K562 (cell line): ENCODE measurements around the gene TCEA3. TPM values are rescaled to one million over a fixed set of nuclear protein-coding genes. Genes with fewer than 3 reads are reported as not detected.

Source experiments
- BCOR ChIP-seq: fragments of 450-650 bp; IDR thresholded peaks from 2 replicates; pipeline ENCODE4 v1.6.1; 2016
- CBX3 ChIP-seq, 2 experiments: IDR thresholded peaks; 1 replicate in 1 of 2; 2 replicates in 1 of 2; pipeline ENCODE4 v1.6.1; 2012; ENCODE audit warnings: inconsistent platforms in 2 of 2, low read length in 2 of 2, borderline replicate concordance in 1 of 2, control low read depth in 1 of 2
- CHD2 ChIP-seq: IDR thresholded peaks from 2 replicates; pipeline ENCODE4 v1.6.1; 2011; ENCODE audit warnings: low read depth, low read length
- CREB1 ChIP-seq, 2 experiments: sonication (generic) in 1 of 2; formaldehyde crosslinking in 1 of 2; IDR thresholded peaks; 2 replicates each; pipeline versions ENCODE4 v1.6.1 to v1.8.0; 2012 to 2022; ENCODE audit warnings: inconsistent platforms in 1 of 2, mild to moderate bottlenecking in 1 of 2, missing genetic modification reagents in 1 of 2, moderate library complexity in 1 of 2
- E2F6 ChIP-seq, 2 experiments: IDR thresholded peaks; 2 replicates each; pipeline ENCODE4 v1.6.1; 2011; ENCODE audit warnings: borderline replicate concordance in 1 of 2, control low read depth in 1 of 2, low read depth in 1 of 2, low read length in 1 of 2, mild to moderate bottlenecking in 1 of 2, mixed read lengths in 1 of 2, moderate library complexity in 1 of 2; ENCODE audit not compliant: insufficient read depth in 1 of 2, insufficient read length in 1 of 2, poor library complexity in 1 of 2, severe bottlenecking in 1 of 2; ENCODE audit errors: extremely low read depth in 1 of 2
- FOXK1 ChIP-seq: sonication (generic); formaldehyde crosslinking; IDR thresholded peaks from 2 replicates; pipeline ENCODE4 v1.8.0; 2022; ENCODE audit warnings: missing genetic modification reagents, mild to moderate bottlenecking, borderline replicate concordance
- GATAD2B ChIP-seq: fragments of 450-650 bp; IDR thresholded peaks from 2 replicates; pipeline ENCODE4 v1.6.1; 2017; ENCODE audit warnings: mild to moderate bottlenecking, borderline replicate concordance
- HLTF ChIP-seq: fragments of 450-650 bp; IDR thresholded peaks from 2 replicates; pipeline ENCODE4 v1.6.1; 2016
- HNRNPL ChIP-seq: fragments of 200-400 bp; formaldehyde crosslinking; IDR thresholded peaks from 2 replicates; pipeline ENCODE4 v1.6.1; 2017; ENCODE audit warnings: low read depth, mild to moderate bottlenecking, low read length
- KDM4B ChIP-seq, 2 experiments: fragments of 450-650 bp in 1 of 2; sonication (generic) in 1 of 2; IDR thresholded peaks; 2 replicates each; pipeline ENCODE4 v1.6.1; 2016 to 2017; ENCODE audit warnings: borderline replicate concordance in 2 of 2, antibody characterized with exemption in 1 of 2, low read depth in 1 of 2, mild to moderate bottlenecking in 1 of 2
- MYC ChIP-seq, 2 experiments: fragments of 250-450 bp in 1 of 2; sonication (Bioruptor Pico) in 1 of 2; IDR thresholded peaks; 2 replicates each; pipeline versions ENCODE4 v1.5.1 to v1.6.1; 2012 to 2021; ENCODE audit warnings: low read depth in 2 of 2, borderline replicate concordance in 1 of 2, improper control_type of control experiment in 1 of 2, low read length in 1 of 2, mild to moderate bottlenecking in 1 of 2, moderate library complexity in 1 of 2
- NKRF ChIP-seq: fragments of 450-650 bp; IDR thresholded peaks from 2 replicates; pipeline ENCODE4 v1.6.1; 2016; ENCODE audit warnings: borderline replicate concordance
- POLR2AphosphoS2 ChIP-seq: IDR thresholded peaks from 2 replicates; pipeline ENCODE4 v1.6.1; 2012; ENCODE audit warnings: low read length, improper control_type of control experiment
- POLR2B ChIP-seq: fragments of 450-650 bp; IDR thresholded peaks from 2 replicates; pipeline ENCODE4 v1.6.1; 2018; ENCODE audit warnings: low read depth; ENCODE audit not compliant: partially characterized antibody
- PTRF ChIP-seq: fragments of 450-650 bp; IDR thresholded peaks from 2 replicates; pipeline ENCODE4 v1.6.1; 2016; ENCODE audit warnings: mild to moderate bottlenecking, missing genetic modification characterization, missing compliant biosample characterization
- XRCC4 ChIP-seq: IDR thresholded peaks from one replicate; pipeline ENCODE4 v1.6.1; 2011; ENCODE audit not compliant: insufficient read depth, insufficient read length; ENCODE audit errors: extremely low read depth
- ZMIZ1 ChIP-seq, 2 experiments: fragments of 150-350 bp in 1 of 2; IDR thresholded peaks; 2 replicates each; pipeline ENCODE4 v1.6.1; 2012 to 2016; ENCODE audit warnings: low read depth in 2 of 2, low read length in 2 of 2, mild to moderate bottlenecking in 1 of 2, moderate library complexity in 1 of 2
- ZNF232 ChIP-seq: sonication (generic); formaldehyde crosslinking; IDR thresholded peaks from 2 replicates; pipeline ENCODE4 v1.8.0; 2022; ENCODE audit warnings: mild to moderate bottlenecking, missing genetic modification reagents
- polyA plus RNA-seq, 8 experiments: library from polyadenylated mRNA; depleted of rRNA in 4 of 8; stranded (reverse) in 5 of 8; unstranded in 3 of 8; fragments of >200 nt; fragmentation: Nextera tagmentation in 2 of 8; fragmentation: Illumina TruSeq in 1 of 8; extraction: Ambion mirVana in 2 of 8; extraction: Trizol in 1 of 8; gene quantifications; 2 replicates each; pipeline versions ENCODE4 v1.2.1 to v1.2.3, GENCODE V29; 2011 to 2014; ENCODE audit warnings: inconsistent platforms in 1 of 8, missing spikeins in 1 of 8
- total RNA-seq, 7 experiments: library from RNA; depleted of rRNA in 6 of 7; stranded (reverse); fragments of >200 nt in 6 of 7; fragmentation: Illumina TruSeq in 2 of 7; extraction: Trizol in 2 of 7; gene quantifications; 2 replicates each; pipeline versions ENCODE4 v1.2.1 to v1.2.3, GENCODE V29; 2011 to 2021; ENCODE audit warnings: low replicate concordance in 1 of 7

The TCEA3 gene
- total and polyA plus RNA-seq, 9 of the 15 experiments (the other 6 are each of a cell fraction or from before 2014, with no cell fraction given): 0.03 to 0.55 (median 0.36) TPM

GRCh38 chr1:23344111-23344986, 80.2 kb downstream of the TCEA3 start, which contains the start of gene HNRNPR (continued):
- TF ChIP-seq ZMIZ1 (IDR thresholded peaks at IDR 0.05; ENCODE audit: low read depth in 2 of 2, low read length in 2 of 2) (no peak), CREB1 (IDR thresholded peaks at IDR 0.05) (peak; percentile 66), CREB1 (CRISPR knock-in tag; IDR thresholded peaks at IDR 0.05) (0 out of 2 replicates have a peak, but pooled peaks have one; percentile 61), POLR2B (peak; percentile 88), FOXK1 (CRISPR knock-in tag) (peak; percentile 86; the same call in 1 of the 2 replicates), HLTF (no peak), BCOR (no peak), PTRF (tag) (no peak), XRCC4 (no peak), HNRNPL (0 out of 2 replicates have a peak, but pooled peaks have one; percentile 24), CBX3 (IDR thresholded peaks at IDR 0.05; ENCODE audit: borderline replicate concordance in 1 of 2, low read length in 2 of 2) (peak in 1 of 2 experiments; percentile 14; a peak in 1 of 3 replicates), ZNF232 (CRISPR knock-in tag) (0 out of 2 replicates have a peak, but pooled peaks have one; percentile 40), KDM4B (IDR thresholded peaks at IDR 0.05; ENCODE audit: borderline replicate concordance in 2 of 2, low read depth in 1 of 2) (no peak; a peak in 1 of 4 replicates), CHD2 (peak; percentile 85), POLR2AphosphoS2 (no peak), GATAD2B (0 out of 2 replicates have a peak, but pooled peaks have one; percentile 26), E2F6 (IDR thresholded peaks at IDR 0.05; ENCODE audit: borderline replicate concordance in 1 of 2, extremely low read depth in 1 of 2, insufficient read depth in 1 of 2, insufficient read length in 1 of 2, low read depth in 1 of 2, low read length in 1 of 2, poor library complexity in 1 of 2, severe bottlenecking in 1 of 2) (peak; percentile 93 to 98), MYC (IDR thresholded peaks at IDR 0.05; ENCODE audit: low read depth, low read length) (peak; percentile 99), MYC (CRISPR knock-in tag; IDR thresholded peaks at IDR 0.05; ENCODE audit: borderline replicate concordance, low read depth) (peak; percentile 88; the same call in 1 of the 2 replicates), NKRF (peak; percentile 63; the same call in 1 of the 2 replicates)
